GM11168 (cell line): ENCODE measurements around the gene CAPN2.

ENCODE experiments used
- in situ Hi-C: fragments of 300-500 bp; cut with MboI; formaldehyde crosslinking; loops from one replicate; pipeline ENCODE4 v1.12.0; 2022; ENCODE audit warnings: low sequenced_read_pairs; ENCODE audit not compliant: unreplicated experiment

Gene CAPN2

GRCh38 chr1:223754681-223755431, 42.5 kb downstream of the CAPN2 start:
- in situ Hi-C loops, result loop anchor here (5.0 kb wide), 1 partner anchor 58 kb away; no protein-coding TSS in a partner anchor

DNA sequence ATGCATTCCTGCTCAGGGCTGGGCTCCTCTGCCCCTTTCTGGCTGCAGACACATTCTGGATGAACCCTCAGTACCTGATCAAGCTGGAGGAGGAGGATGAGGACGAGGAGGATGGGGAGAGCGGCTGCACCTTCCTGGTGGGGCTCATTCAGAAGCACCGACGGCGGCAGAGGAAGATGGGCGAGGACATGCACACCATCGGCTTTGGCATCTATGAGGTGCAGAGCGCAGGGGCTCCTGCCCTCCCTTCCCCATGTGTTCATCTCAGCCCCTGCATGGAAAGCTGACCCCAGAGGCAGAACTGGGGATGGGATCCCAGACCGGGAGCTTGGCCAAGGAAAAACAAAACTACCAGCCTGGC, 43.1 kb downstream of the CAPN2 start:
- in situ Hi-C loops, result no loop called here

DNA sequence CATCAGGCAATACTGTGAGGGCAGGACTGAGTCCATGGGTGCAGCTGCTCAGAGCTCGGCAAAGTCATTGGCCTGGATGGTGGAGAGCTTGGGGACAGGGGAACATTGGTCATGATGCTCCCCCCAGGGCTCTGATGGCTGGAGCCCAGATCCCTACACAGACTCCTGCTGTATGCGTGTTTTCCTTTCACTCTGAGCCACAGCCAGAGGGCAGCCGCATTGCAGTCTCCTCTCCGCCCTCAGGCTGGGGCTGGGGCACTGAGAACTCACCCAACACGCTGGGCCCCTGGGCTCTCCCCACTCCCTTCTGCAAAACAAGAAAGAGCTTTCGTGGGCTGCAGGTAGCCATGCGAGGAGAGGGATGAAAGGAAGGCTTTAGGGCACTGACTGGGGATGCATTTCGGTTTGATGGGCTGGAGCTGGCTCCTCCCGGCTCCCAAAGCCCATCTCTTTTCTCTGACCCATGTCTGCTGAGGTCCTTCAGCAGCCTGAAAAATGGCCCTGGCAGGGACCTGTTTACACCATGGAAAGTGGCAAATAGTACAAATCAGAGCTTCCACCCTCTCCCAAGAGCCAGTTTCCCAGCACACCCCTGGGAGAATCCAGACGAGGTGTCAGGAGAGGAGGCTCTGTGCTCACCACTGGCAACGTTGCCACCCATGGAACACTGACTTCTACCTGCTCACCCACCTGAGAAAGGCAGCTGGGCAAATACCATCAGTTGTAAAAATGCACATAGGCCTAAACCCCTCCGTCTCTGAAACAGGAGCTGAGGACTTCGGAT, 43.8 kb downstream of the CAPN2 start:
- in situ Hi-C loops, result no loop called here

- in situ Hi-C loops, result no loop called here
Measured at GRCh38 chr1:223756806-223757700, 44.7 kb downstream of the CAPN2 start.

- in situ Hi-C loops, result no loop called here
Measured at GRCh38 chr1:223758734-223759133, 46.4 kb downstream of the CAPN2 start.

- in situ Hi-C loops, result no loop called here
Measured at GRCh38 chr1:223759273-223759672, 46.9 kb downstream of the CAPN2 start.

DNA sequence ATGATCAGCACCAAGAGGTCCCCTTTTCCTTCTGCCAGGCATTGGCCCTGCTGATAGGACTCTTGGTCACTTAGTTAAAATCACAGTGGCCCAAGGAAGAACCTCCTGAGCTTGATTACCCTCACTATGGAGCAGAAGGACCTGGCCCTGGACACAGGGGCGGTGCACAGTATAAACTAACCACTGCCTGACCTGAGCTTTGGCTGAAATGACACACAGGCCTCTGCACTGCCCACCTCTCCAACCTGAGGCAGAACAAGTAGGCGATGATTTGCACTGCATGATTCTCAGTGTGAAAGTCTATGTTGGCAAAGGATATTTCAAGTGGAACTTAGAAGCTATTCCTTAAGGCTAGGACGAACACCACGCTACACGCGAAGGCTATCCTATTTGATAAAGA, 48.5 kb downstream of the CAPN2 start:
- in situ Hi-C loops, result no loop called here

DNA sequence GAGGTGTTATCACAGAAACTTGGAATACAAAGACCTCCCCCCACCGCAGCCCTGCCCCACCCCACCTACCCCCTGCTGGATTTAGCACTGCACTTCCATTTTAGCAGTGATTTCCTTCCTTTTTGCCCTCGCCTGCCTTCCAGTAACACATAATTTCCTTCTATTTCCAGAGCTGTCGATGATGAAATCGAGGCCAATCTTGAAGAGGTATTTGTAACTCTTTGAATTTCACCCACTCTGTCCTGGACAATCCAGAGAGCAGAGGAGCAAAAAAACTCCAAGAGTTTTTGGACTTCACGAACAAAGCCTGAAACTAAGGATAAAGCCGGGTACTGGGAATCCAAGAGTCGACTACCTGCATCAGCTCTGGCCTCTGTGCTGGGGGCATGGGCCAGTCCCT, 49.1 kb downstream of the CAPN2 start:
- in situ Hi-C loops, result no loop called here

DNA sequence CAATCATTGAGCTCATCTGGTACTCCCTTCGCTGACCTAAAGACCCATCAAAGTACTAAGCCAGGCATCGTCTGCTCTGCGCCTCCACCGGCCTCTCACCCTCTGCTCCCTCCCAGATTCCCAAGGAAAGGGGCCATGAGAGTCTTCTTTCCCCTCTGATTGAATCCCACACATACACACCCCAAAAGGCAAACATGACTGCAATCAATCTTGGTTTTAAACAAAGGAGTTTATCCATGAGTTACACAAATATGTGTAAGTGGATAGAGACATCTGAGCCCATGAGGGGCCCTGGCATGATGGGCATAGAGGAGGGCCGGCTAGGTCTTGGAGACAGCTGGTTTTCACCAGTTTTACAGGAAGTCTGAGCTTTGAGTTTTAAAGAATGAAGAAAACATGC, 50.9 kb downstream of the CAPN2 start:
- in situ Hi-C loops, result no loop called here

- in situ Hi-C loops, result no loop called here
Measured at GRCh38 chr1:223763881-223764280, 51.5 kb downstream of the CAPN2 start.

GRCh38 chr1:223765036-223765718, 52.8 kb downstream of the CAPN2 start:
- in situ Hi-C loops, result no loop called here

GRCh38 chr1:223765719-223766340, 53.5 kb downstream of the CAPN2 start:
- in situ Hi-C loops, result no loop called here

DNA sequence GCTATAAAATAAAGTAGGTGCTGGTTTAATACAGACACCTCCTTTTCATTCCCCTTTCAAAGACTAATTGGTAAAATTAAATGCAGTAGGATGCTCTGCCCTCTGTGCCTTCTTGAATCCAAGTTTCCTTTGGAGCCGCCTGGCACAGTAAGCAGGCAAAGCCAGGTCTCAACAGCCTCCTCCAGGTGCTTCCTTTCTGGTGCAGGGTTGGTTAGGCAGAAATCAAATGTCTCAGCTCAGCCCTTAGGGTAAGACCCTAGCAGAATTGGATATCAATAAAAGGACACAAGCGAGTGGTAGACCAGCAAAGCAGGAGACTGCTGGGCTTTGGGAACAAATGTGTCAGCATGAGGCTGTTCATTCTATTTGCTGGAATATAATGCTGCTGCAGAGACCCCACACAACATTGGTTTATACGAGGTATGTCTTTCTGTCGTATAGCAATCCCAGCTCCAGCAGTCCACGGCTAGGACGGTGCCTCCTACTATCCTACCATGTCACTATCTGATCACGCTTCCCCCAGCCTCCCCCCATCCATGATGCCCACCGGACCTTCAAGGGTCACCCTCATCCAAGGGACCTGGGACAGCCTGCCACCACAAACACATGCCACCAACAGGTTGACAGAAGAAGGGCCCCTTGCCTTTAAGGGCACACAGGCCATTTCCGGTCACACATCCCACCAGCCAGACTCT, 58.4 kb downstream of the CAPN2 start:
- in situ Hi-C loops, result no loop called here

DNA sequence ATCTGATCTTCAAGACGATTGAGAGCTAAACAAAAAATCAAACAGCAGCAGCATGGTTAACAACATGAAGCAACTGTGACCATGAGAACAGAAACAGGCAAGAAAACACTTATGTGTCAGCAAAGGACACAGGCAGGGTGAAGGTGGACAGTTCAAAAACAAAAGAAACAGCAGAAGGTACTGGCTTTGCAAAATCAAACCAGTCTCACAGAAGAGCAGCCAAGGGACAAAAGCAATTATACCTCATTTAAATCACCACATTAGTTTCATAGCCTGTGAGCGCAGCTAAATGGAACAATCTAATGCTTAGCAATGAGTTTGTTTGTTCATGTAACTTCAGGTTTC, 59.1 kb downstream of the CAPN2 start:
- in situ Hi-C loops, result no loop called here

DNA sequence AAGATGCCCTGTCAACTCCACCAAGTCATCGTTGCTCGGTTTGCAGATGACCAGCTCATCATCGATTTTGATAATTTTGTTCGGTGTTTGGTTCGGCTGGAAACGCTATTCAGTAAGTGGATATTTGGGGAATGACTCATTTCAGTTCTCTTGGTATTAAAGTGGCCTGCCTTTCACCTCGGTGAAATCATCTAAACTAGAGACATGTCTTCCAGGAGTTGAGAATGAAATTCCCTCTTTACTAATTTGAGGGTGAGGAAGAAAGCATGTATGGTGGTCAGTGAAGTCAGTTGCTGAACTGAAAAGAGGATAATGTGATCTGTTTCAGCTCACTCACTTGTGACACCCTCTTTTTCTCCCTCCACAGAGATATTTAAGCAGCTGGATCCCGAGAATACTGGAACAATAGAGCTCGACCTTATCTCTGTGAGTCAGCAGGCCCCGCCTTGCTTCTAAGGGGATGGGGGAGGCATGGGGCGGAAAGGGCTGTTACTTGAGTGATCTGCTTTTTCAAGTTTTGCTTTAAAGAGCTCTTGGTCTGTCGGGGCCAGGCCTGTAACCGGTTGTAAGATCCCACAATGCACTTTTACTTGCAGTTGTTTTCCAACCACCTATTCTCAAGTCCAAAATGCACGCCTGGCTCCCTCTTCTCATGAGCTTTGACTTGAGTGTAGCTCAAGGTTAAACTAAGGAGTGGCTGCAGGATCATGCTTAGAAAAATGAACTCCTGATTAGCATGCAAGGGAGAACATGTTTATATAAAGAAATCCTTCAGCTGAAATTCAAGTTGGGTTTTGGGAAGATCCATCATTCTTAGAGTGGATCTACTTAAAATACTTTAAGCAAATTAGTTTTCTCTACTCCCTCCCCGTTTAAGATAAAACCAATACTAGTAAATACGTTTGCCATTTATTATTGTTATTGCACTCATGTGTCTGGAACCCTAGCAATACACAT, 59.8 kb downstream of the CAPN2 start:
- in situ Hi-C loops, result no loop called here

- in situ Hi-C loops, result no loop called here
Measured at GRCh38 chr1:223772771-223773160, 60.4 kb downstream of the CAPN2 start.

- in situ Hi-C loops, result no loop called here
Measured at GRCh38 chr1:223774134-223774814, 61.9 kb downstream of the CAPN2 start.

DNA sequence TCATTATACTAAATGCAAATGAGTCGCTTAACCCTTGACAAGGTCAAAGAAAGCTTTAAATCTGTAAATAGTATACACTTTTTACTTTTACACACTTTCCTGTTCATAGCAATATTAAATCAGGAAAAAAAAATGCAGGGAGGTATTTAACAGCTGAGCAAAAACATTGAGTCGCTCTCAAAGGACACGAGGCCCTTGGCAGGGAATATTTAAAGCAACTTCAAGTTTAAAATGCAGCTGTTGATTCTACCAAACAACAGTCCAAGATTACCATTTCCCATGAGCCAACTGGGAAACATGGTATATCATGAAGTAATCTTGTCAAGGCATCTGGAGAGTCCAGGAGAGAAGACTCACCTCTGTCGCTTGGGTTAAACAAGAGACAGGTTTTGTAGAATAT, 62.7 kb downstream of the CAPN2 start:
- in situ Hi-C loops, result no loop called here
